Measurements from ENCODE around the gene CERKL. TPM values are rescaled to one million over a fixed set of nuclear protein-coding genes. Genes with fewer than 3 reads are reported as not detected.
A peak's percentile ranks its signal among the peaks of the same experiment; 100 is the strongest.

CERKL gene
- total RNA-seq, 4 donors from 2014 or later: not detected

DNA sequence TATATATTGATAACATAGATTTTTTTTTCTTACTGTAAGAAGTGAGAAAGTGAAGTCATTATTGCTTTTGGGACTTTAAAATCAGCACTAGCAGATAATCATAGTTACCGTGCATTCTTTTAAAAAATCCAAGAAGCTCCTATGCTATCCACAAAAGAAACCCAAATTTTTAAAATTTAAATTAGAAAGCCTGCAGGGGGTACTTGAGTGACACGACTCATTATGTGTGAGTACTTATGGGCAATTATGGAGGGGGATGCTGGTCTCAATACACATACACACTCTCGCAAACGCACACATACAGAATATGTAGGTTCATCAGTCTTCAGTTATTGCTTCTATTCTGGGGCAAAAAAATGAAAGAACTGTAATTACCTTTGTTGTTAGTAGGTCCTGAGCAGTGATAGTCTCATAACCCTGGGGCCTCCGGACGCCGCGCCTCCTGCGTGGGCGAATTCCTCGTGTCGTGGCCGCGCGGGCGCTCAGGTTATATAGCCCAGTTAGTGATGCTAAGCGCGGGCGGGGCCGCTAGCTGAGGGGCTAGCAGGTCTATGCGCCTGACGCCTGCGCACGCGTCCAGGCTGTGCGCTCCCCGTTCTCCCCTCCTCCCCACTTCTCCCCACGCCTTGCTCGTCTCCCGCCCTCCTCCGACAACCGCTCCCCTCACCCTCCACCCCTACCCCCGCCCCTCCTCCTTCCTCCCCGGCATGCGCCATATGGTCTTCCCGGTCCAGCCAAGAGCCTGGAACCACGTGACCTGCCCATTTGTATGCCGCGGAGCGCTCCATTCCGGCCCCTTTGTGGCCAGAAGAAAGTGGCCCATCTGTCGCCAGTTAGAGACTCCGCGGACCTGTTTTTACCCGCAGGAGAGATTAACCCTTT lies 23.4 kb upstream of the CERKL start, which contains the start of gene NEUROD1:
Gene NEUROD1, minus strand, starts transcription at position 463 of the 882 bp plus-strand sequence. CDS start 1,657 bp downstream, outside the sequence.
- Histone ChIP-seq H3K9me3 (no peaks in the 10 kb centered on the region), H3K27me3 (peaks cover 0 to 79% of the 10 kb centered on the region in 2 donors), H3K36me3 (no peaks in the 10 kb centered on the region), H3K4me1 (peaks cover 0 to 54% (median 15%) of the 10 kb centered on the region in 4 donors), H3K27ac (no peak within 1 kb of the TSS), H3K4me3 (peak within 1 kb of the TSS in 2 of 4 donors; percentile 24 to 25)
- WGBS, 2 donors: 2 to 3% methylated on average over 35 to 44 of the region's 45 CpGs
- no peak for TF ChIP-seq POLR2A (IDR thresholded peaks at IDR 0.05)
- no peak for TF ChIP-seq EP300 (IDR thresholded peaks at IDR 0.05)
- TF ChIP-seq, protein P1, sequence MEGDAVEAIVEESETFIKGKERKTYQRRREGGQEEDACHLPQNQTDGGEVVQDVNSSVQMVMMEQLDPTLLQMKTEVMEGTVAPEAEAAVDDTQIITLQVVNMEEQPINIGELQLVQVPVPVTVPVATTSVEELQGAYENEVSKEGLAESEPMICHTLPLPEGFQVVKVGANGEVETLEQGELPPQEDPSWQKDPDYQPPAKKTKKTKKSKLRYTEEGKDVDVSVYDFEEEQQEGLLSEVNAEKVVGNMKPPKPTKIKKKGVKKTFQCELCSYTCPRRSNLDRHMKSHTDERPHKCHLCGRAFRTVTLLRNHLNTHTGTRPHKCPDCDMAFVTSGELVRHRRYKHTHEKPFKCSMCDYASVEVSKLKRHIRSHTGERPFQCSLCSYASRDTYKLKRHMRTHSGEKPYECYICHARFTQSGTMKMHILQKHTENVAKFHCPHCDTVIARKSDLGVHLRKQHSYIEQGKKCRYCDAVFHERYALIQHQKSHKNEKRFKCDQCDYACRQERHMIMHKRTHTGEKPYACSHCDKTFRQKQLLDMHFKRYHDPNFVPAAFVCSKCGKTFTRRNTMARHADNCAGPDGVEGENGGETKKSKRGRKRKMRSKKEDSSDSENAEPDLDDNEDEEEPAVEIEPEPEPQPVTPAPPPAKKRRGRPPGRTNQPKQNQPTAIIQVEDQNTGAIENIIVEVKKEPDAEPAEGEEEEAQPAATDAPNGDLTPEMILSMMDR (IDR thresholded peaks at IDR 0.05): no peak
- no peak for DNase-seq (ENCODE audit: low spot score in 2 of 2)

DNA sequence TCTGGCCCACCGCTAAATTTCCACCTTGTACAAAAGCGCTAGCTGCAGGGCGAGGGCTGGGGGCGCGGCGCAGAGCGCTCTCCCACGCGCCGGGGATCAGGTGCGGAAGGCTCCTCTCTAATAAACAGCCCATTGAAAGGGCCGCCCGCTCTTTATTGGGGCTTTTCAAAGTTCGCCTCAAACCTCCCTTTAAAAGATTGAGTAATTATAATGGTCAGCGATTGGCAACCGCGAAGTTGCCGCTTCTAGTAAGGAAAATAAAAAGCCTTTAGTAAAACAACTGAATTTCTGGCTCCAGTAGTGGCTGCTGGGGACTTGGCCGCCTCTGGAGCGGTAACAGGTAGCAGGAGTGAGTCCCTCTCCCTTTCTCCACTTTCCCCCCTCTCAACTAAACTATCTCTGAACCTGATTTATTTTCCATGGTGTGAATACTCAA lies 22.7 kb upstream of the CERKL start:
- WGBS, 2 donors: 2 to 5% methylated on average over 20 of the region's 20 CpGs
- Histone ChIP-seq H3K4me3 (no peak overlapping the region), H3K27me3 (peaks cover 0 to 72% of the 10 kb centered on the region in 2 donors)

DNA sequence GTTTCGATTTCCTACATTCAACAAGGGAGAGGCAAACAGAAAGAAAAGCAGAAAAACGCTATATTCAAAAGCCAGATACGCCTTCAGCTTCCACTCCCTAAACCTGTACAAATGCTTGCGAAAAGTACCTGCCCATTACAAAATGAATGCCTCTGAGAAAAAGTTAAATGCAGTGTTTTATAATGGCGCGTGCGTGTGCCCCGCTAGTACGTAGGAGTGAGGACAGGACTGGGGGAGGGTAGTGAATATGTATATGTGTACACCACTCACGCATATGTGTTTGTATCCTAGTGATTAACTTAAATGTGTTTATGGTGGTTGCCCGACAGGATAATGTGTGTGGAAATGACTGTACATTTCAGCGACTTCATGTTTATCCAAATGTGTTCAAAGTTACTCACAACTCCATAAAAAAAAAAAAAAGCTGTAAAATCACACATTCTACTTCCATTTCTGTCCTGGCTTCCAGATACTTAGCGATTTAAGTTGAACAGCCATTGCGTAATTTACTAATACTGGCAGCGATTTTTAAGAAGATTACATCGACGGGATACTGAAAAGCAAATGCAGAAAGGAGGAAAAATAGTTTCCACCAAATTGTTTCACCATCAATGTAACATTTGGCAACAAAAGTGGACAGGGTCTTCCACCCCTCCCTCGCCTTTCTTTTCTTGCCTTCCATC lies 22.1 kb upstream of the CERKL start:
- Histone ChIP-seq H3K27ac (no peak overlapping the region), H3K27me3 (peaks cover 0 to 66% of the 10 kb centered on the region in 2 donors), H3K4me1 (peaks cover 0 to 45% (median 12%) of the 10 kb centered on the region in 4 donors), H3K9me3 (no peaks in the 10 kb centered on the region), H3K4me3 (no peak overlapping the region), H3K36me3 (no peaks in the 10 kb centered on the region)
- 14 to 15% methylated on average over 18 of the region's 18 CpGs for WGBS, 2 donors
- TF ChIP-seq POLR2A (IDR thresholded peaks at IDR 0.05) (no peak), EP300 (IDR thresholded peaks at IDR 0.05) (no peak)
- TF ChIP-seq, protein P1 (IDR thresholded peaks at IDR 0.05): no peak
- DNase-seq (ENCODE audit: low spot score in 2 of 2): no peak

More for the DNA sequence above, 22.7 kb upstream of the CERKL start:
- no peak for DNase-seq (ENCODE audit: low spot score in 2 of 2)
- H3K27ac ChIP-seq: no peak overlapping the region
- H3K9me3 ChIP-seq: no peaks in the 10 kb centered on the region
- H3K4me1 ChIP-seq: peaks cover 0 to 50% (median 15%) of the 10 kb centered on the region in 4 donors
- TF ChIP-seq, protein P1 (IDR thresholded peaks at IDR 0.05): no peak
- TF ChIP-seq EP300 (IDR thresholded peaks at IDR 0.05) (no peak), POLR2A (IDR thresholded peaks at IDR 0.05) (no peak)
- no peaks in the 10 kb centered on the region for H3K36me3 ChIP-seq

DNA sequence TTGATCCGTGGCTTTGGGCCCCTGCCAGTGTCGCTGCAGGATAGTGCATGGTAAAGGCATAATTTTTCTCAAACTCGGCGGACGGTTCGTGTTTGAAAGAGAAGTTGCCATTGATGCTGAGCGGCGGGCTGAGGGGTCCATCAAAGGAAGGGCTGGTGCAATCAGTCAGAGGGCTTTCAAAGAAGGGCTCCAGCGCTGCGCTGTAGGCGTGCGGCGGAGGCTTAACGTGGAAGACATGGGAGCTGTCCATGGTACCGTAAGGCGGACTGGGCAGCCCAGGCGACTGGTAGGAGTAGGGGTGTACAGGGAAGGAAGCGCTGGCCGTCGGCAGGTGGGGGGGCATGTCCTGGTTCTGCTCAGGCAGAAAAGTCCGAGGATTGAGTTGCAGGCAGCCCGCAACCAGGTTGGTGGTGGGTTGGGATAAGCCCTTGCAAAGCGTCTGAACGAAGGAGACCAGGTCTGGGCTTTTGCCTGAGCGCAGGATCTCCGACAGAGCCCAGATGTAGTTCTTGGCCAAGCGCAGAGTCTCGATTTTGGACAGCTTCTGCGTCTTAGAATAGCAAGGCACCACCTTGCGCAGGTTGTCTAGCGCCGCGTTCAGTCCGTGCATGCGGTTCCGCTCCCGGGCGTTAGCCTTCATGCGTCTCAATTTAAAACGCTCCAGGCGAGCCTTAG lies 21.1 kb upstream of the CERKL start:
- 8% methylated on average over 40 to 41 of the region's 41 CpGs for WGBS, 2 donors
- Histone ChIP-seq H3K36me3 (no peaks in the 10 kb centered on the region), H3K4me3 (no peak overlapping the region), H3K9me3 (no peaks in the 10 kb centered on the region), H3K27ac (no peak overlapping the region), H3K27me3 (peaks cover 0 to 57% of the 10 kb centered on the region in 2 donors), H3K4me1 (peaks cover 0 to 35% (median 8%) of the 10 kb centered on the region in 4 donors)
- TF ChIP-seq POLR2A (IDR thresholded peaks at IDR 0.05): no peak
- TF ChIP-seq, protein P1 (IDR thresholded peaks at IDR 0.05): no peak
- TF ChIP-seq EP300 (IDR thresholded peaks at IDR 0.05): no peak
- DNase-seq (ENCODE audit: low spot score in 2 of 2): peak in 1 of 2 donors; percentile 64
